Left ventricle myocardium superior (tissue), 1 donor: ENCODE data around the gene ATG4B. TPM values are rescaled to one million over a fixed set of nuclear protein-coding genes. Genes with fewer than 3 reads are reported as not detected.

Experiments used
- ATAC-seq: fragments of 200-7000 bp; cut with Tn5 transposase; one replicate; pipeline ENCODE4 v1.9.1; 2020; ENCODE audit warnings: mild to moderate bottlenecking, moderate library complexity
- DNase-seq: peaks from one replicate; pipeline ENCODE4 v3.0.0-alpha.2; 2020
- intact Hi-C: fragments of 100-400 bp; cut with micrococcal nuclease; formaldehyde crosslinking; loops from one replicate; pipeline ENCODE4 v1.11.0; 2022
- total RNA-seq: library from RNA; stranded (reverse); fragmentation: NEBNext Ultra II Directional; extraction: Animal tissue kit (Norgen Biotek cat#: 25700); gene quantifications from one replicate; pipeline ENCODE4 v1.2.1, GENCODE V29; 2021
- donor health status: DM: no; HTN: yes; CAD: no; lungs with severe emphysema.

Gene ATG4B
- total RNA-seq, 1 donor from 2014 or later = 42.3 TPM

DNA sequence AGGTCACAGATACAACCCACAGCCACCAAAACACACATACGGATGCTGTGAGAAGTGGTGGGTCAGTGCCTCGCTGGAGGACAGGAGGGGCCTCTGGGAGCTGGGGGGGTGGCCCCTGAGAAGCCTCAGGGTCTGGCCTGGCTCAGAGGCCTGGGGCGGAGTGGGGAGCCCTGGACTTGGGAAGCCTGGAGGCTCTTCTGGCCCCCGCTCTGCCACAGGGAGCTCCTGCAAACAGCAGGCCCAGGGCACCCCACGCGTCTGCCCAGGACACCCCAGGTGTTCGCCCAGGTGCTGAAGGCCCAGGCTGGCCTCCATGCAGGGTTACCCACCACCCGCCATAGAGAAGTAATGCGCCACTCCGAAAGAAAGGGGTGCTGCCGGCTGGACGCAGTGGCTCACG lies 26.4 kb upstream of the ATG4B start:
- DNase-seq (no peak), ATAC-seq (no peak)
- intact Hi-C loops = no loop called here

DNA sequence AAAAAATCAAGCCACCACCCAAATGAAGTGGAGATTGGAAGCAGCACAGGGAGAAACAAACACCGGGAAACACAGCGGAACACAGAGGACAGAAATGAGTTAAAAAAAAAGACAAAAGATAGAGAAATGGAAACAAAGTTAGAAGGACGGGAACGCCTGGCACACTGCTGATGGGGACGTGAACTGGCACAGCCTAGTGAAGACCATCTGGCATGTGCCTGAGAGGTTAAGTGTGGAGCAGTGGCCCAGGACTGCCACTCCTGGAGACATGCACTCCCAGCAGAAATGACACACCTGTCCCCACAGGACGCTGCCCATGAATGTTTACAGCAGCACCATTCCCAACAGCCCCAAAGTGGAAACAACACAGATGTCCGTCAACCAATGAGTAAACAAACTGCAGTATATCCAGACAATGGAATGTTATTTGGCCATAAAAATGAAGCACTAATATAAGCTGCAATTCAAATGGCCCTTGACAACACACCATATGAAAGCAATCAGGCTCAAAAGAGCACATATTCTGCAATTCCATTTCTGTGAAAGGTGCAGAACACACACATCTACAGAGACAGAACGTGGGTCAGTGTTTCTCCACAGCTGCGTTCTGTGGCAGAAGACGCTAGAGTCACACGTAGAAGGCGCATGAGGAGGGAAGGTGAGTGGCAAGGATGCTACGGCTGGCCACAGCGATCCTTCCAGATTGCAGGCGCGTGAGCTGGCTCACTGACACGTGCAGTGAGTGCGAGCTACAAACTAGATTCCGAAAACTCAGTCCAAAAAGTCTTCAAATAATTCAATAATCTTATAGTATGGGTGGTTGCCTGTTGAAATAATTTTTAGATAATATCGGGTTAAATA lies 25.1 kb upstream of the ATG4B start:
- intact Hi-C loops = no loop called here
- ATAC-seq = no peak

DNA sequence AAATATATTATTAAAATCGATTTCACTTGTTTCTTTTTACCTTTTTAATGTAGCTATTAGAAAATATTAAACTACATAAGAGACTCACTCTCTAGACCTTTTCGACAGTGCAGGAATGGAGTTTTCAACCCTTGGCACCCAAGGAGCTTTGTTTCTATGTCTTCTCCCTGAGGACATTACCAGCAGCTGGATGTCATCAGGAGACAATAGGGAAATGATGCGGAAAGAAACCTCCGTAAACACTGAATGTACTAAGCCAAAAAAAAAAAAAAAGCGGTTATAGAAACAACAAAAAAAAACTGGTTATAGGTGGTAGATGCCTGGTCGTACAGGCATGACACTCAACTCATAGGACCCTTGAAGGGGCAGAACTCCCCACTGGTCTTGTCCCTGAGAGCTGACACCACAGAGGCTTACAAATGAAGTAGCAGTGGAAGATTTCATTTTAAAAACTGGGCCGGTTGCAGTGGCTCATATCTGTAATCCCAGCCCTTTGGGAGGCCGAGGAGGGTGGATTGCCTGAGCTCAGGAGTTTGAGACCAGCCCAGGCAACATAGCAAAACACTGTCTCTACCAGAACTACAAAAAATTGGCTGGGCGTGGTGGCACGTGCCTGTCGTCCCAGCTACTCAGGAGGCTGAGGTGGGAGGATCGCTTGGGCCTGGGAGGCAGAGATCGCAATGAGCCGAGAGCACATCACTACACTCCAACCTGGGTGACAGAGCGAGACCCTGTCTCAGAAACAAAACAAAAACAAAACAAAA lies 24.3 kb upstream of the ATG4B start:
- DNase-seq (peak; percentile 58), ATAC-seq (peak; percentile 2)
- intact Hi-C loops = no loop called here

More for the DNA sequence above, 25.1 kb upstream of the ATG4B start:
- no peak for DNase-seq

DNA sequence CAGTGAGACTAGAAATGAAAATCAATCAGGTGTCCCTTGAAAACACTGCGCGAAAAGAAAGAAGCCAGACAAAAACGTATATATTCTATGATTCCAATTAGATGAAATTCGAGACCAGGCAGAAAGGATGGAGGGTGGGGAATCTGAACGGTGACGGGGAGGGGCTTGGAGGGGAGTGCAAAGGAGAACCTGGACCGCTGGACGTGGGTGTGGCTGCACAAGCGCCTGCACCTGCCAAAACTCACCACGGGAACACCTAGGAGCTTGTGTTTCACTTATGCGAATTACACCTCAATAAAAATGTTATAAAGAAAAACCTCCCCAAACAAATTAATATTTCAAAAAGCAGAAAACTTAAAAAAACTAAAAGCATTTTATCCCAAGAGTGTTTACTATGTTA lies 22.5 kb upstream of the ATG4B start:
- ATAC-seq (no peak), DNase-seq (no peak)
- intact Hi-C loops = no loop called here

DNA sequence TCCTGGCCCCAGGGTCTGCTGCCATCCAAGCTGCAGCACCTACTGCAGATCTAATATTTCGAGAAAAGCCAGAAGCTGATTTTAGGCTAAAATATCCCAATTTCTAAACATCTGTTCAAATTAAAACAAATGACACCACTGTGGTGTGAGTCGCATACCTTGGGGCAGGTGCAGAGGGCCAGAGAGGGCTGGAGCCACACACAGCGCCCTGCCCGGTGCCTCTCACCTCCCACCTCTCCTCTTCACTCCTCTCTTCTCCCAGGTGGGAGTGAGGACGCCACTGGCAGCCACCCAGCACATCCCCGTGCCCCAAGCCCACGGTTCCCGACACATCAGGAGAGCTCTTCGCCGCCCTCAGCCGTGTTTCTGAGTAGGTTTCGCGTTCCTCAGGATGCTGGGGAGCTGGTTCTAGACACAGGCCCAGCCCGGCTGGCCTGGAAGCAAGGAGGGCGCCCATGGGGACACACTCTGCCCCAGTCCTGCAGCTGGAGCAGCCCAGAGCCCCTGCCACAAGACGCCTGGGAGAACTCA lies 21.9 kb upstream of the ATG4B start:
- DNase-seq (no peak), ATAC-seq (no peak)
- intact Hi-C loops = no loop called here

DNA sequence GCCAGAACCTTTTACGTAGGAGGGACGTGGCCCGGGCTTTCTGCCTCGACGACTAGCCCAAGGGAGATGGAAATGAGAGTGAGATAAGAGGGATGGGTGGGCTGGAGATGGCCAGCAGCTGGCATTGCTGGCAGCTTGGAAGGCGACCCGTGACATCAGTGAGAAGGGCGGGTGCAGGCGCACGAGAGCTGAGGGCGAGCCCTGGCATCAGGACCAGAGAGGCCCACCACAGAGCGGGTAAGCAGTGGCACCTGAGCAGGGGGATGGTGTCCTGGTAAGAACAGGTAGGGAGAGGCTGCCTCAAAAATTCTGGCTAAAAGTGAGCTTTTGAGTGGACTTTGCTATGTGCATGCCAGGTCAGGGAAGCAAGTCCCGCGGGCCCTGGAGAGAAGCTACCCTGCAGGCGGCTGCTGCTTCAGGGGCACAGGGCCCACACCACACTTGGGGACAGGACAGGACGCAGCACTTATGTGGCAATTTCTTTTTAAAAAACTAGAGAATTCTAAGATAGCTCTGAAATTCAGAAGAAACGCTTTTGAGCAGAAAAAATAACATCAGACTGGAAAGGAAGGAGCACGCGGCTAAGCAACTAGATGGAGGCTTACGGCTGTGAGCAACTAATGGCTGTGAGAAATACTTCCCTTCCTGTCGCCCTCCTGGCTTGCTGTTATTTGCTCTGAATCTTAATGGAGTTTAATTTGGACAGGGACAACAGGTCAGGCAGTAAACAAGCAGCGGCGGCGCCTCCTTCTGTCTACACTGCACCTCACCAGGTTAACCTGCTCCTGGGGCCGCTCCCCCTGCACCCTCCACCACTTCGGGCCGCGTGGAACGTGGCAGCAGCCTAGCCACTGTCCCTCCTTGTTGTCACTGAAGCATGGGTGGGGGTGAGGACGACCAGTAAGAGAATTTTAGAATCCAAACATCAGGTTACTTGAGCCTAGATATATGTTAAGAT lies 21.0 kb upstream of the ATG4B start:
- intact Hi-C loops = no loop called here
- DNase-seq (no peak), ATAC-seq (peak; percentile 8)

DNA sequence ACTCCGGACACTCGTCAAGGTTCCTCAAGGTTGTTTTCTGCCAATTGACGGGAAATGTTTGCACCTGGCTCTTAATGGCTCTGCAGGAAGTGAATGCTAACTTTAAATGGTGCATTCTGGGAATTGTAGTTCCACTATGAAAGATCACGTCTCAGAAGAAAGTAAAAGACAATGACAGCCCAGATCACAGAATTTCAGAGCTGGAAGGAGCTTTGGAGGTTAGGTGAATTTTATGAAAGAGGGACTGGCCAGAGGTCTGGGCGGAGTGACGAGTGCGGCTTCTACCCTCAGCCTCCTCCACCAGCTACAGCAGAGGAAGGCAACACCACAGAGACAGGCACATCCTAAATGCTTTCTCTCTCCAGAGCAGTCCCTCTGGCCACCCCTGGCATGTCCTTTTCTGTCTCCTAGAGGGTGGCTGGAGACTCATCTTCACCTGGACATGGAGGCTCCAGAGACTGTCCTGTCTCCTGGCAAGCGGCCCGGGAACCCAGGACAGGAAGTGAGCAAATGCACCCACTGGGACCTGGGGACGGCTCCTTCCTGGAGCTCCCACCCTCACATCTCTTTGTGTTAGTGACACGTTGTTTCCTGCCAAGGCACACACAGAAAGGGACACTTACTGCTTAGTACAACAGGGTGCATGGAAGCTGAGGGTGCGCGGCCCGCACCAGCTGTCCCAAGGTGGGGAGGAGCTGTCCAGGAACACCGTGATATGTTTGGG lies 19.9 kb upstream of the ATG4B start:
- DNase-seq (peak; percentile 73), ATAC-seq (peak; percentile 54)
- intact Hi-C loops = no loop called here

DNA sequence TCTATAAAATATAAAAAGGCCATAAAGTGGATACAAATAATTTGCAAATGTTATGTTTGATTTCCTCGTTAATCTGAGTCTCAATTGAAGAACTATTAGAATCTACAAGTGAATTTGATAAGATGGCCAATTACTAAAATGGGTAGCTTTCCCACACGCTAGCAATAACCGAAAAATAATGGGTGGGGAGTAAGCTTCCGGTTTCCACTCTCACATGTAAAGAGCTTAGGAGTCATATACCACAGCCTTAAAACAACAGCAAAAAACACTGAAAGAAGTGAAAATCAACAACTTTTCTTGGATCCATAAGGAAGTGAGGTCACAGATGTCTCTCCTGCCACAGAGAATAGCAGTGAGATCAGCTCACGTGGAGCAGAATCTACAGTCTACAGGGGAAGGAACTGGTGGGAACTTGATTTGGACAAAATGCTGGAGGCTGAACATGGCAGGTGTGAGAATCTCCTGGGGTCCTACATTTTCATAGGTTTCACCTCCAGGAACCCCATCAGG lies 19.1 kb upstream of the ATG4B start:
- ATAC-seq (no peak), DNase-seq (no peak)
- intact Hi-C loops = no loop called here

DNA sequence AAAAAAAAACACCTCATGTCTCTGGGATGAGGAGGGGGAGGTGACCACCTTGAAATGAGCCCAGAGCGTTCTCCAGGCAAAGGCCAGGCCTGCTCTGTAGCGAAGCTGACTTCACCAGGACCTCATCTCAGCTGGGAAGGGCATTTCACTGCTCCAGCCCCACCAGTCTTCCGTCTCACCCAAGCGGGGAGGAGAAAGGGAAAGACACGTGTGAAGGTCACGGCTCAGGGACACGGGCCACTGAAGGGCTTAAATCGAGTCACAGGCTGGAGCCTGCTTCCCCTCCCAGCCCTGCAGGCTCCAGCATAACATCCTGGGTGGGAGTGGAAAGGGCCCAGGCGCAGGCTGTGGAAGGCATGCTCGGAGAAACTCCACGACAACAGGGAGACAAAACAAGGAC lies 18.7 kb upstream of the ATG4B start:
- ATAC-seq = peak; percentile 5
- intact Hi-C loops = no loop called here

DNA sequence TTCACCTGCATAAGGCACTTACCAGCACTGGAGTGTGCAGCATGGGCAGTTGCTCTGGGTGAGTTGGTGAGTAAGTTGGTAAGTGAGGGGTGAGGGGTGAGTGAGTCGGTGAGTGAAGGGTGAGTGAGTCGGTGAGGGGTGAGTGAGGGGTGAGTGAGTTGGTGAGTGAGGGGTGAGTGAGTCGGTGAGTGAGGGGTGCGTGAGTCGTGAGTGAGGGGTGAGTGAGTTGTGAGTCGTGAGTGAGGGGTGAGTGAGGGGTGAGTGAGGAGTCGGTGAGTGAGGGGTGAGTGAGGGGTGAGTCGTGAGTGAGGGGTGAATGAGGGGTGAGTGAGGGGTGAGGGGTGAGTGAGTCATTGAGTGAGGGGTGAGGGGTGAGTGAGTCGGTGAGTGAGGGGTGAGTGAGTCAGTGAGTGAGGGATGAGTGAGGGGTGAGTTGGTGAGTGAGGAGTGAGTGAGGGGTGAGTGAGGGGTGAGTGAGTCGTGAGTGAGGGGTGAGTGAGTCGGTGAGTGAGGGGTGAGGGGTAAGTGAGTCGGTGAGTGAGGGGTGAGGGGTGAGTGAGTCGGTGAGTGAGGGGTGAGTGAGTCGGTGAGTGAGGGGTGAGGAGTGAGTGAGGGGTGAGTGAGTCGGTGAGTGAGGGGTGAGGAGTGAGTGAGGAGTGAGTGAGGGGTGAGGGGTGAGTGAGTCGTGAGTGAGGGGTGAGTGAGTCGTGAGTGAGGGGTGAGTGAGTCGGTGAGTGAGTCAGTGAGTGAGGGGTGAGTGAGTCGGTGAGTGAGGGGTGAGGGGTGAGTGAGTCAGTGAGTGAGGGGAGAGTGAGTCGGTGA lies 17.7 kb upstream of the ATG4B start:
- no peak for ATAC-seq
- intact Hi-C loops = no loop called here
- no peak for DNase-seq

More for the DNA sequence above, 18.7 kb upstream of the ATG4B start:
- DNase-seq = no peak

DNA sequence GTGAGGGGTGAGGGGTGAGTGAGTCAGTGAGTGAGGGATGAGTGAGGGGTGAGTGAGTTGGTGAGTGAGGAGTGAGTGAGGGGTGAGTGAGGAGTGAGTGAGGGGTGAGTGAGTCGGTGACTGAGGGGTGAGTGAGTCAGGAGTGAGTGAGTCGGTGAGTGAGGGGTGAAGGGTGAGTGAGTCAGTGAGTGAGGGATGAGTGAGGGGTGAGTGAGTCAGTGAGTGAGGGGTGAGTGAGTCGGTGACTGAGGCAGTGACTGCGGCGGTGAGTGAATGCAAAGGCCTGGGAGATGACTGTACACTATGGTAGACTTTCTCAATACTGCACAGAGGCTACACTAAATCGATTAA lies 17.1 kb upstream of the ATG4B start:
- ATAC-seq (no peak), DNase-seq (no peak)
- intact Hi-C loops = no loop called here

DNA sequence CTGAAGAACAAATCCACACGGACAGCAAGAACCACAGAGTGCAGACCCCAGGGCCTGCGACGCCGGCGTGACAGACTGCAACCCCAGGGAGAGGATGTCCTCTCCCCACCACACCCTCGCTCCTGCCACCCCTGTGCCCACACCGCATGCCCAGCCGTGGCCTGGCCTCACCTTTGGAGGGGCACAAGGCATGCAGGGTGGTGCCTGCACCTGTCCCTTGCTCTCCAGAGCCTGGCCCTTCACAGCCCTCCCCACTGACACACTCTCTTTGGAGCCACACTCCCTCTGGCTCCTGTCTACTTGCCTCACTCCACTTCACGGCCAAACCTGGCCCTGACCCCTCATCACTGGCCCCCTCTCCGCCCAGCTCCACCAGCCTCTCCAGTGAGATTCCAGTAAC lies 9.8 kb upstream of the ATG4B start:
- ATAC-seq (no peak), DNase-seq (no peak)
- intact Hi-C loops = no loop called here

DNA sequence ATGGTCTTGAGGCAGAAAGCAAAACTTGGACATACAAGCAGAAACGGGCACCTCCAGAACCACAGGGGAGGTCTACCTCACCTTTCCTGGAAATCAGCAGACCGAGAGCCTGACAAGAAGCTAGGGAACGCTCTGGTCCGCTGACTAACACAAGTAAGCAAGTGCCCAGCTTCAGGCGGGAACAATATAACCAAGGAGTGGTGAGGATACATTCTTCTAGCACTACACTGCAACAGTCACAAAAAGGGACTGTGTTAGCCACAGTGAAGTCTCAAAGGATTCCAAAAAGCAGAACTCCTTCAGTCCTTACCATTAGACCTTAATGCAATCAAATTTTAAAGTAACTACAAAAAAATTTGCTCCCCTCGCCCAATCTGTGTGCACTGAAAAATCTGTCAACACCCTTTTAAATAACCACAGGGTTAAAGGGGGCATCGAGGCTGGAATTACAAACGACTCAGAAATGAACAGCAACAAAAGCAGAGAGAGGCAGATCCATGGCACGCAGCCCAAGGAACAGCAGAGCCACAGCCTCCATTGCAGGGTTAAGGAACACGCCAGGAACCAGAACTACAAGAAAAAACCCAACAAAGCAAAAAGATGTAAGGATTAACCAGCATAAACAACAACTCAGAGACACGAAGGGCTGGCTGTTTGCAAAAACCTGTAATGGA lies 7.6 kb upstream of the ATG4B start:
- intact Hi-C loops = no loop called here
- DNase-seq (no peak), ATAC-seq (no peak)

DNA sequence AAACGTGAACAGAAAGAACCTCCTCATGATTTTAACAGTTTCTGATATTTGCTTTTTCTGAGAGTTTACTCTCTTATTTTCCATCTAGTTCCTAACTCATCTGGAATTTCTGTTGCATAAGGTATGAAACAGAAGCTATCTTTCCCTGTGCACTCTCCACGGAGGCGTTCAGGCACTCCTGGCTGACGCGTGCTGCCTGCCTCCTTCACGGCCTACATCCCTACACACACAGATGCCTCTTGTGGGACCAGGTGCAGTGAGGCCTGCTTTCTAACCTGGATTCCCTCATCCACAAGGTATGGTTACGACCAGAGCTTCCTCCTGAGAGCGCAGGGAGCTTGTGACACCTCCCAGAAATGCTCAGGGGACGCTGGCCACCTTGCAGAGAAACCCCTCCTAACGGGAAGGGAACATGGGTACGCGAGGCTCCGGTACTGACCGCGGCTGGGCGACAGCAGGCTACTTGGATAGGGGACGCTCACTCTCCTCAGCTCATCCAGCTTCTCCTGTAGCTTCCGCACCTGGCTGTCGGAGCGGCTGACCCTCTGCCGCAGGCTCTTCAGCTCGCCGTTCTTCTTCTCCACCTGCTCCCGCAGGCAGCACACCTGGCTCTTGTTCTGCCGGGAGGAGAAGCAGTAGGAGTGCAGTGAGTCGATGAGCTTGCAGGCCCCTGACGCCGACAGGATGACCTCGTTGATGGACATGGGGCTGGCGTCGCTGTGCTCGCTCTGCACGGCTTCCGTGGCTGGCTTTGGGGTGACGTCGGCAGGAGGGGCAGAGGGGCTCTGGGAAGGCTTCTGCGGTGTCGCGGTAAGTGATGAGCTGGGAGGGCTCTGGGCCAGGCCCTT lies 4.8 kb upstream of the ATG4B start:
- ATAC-seq (no peak), DNase-seq (no peak)
- intact Hi-C loops = no loop called here

DNA sequence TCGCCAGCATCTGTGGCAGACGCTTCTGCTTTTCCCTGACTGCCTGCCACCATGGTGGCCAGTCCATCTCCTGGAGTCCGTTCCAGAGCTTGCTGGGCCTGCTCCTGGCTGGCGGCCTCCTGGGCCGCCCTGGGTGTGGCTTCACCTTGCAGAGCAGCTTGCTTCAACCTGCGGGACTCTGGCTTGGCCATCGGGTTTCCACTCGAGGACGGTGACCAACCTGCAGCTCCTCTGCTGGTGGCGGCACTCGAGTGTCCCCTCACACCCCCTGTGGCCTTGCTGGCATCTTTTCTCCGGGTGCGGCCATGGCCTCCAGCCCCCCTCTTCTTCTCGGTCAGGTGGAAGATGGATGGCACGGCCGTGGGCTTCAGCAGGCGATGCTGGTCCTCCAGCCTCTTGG lies 3.9 kb upstream of the ATG4B start:
- ATAC-seq (no peak), DNase-seq (no peak)
- intact Hi-C loops = no loop called here

DNA sequence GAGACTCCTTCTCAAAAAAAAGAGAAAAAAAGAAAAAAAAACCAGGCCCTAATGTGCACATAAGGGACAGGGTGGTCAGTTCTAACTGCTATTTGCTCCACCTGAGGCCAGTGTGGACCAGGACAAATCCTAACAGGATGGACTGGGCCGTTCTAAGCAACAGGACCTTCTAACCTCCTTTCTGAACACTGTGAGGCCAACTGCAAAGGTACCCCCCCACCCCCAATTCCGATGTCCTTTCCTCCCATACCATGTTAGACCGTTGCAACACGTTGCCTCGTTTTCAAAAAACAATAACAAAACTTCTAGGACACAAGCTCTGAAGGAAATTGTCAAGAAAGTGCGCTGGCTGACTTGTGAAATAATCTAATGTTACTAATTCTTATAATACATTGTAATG lies 1.7 kb upstream of the ATG4B start:
- ATAC-seq = no peak
- intact Hi-C loops = no loop called here

More for the DNA sequence above, 1.7 kb upstream of the ATG4B start:
- no peak for DNase-seq
